HG03103 (cell line): ENCODE data around the gene SNED1.

Experiments
- ATAC-seq: cut with Tn5 transposase; IDR thresholded peaks from one replicate; pipeline ENCODE4 v1.9.1; 2021; ENCODE audit warnings: low read depth; ENCODE audit not compliant: unreplicated experiment

The SNED1 gene

DNA sequence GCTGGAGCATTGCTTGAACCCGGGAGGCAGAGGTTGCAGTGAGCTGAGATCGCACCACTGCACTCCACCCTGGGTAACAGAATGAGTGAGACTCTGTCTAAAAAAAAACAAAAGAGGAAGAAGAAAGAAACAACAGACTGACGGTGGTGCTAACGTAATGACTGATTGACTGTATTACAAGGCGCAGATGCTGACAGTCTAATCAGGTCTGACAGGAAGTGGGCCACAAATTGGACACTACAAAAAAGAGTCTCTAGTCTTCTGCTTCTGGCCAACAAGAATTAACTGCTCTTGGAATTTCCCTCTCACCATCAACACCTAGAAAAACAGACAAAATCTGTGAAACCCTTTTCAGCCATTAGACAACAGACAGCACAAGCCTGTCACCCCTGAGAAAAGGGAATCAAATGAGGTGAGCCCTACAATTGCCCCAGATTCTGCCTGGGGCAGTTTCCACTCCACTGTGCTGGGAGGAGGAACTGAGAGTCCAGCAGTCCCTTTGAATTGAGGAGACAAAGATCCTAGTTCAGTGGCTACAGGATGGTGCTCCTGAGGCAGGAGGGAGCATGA is 43.3 kb downstream of the SNED1 start:
- ATAC-seq, result peak; percentile 59

DNA sequence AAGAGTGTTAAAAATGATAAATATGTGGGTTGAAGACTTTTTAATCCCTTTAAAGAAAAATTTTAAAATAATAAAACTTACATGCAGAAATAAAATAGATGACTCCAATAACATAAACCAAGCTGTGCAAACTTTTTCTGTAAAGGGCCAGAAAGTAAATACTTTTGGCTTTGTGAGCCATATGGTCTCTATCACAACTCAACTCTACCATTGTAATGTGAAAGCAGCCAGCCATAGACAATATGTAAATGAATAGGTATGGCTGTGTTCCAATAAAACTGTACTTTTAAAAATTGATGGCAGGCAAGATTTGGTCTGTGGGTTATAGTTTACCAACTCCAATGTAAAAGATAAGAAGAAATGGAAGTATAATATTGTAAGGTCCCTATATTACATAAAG is 45.2 kb downstream of the SNED1 start:
- no peak for ATAC-seq

DNA sequence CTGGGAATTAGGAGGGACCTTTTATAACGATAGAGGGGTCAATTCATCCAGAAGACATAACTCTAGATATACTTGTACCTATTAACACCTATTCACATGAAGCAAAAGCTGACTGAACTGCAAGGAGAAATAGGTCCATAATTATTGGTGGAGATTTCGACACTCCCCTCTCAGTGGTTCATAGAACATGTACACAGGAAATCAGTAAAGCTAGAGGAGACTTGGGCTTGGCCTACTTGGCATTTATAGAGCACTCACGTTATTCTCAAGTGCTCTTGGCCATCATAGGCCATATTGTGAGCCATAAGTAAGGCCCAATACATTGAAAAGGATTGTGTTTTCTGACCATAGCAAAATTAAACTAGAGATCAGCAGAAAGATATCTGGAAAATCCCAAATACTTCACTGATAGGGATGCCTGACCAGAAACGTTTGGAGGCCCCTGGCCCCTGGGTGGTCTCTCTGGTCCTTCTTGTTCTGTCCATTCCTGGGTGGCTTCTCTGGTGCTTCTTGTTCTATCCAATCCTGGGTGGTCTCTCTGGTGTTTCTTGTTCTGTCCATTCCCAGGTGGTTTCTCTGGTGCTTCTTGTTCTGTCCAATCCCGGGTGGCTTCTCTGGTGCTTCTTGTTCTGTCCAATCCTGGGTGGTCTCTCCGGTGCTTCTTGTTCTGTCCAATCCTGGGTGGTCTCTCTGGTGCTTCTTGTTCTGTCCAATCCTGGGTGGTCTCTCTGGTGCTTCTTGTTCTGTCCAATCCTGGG is 49.0 kb downstream of the SNED1 start:
- no peak for ATAC-seq

- ATAC-seq, result no peak
Observed at GRCh38 chr2:241048149-241048948, 49.9 kb downstream of the SNED1 start.

- no peak for ATAC-seq
Observed at GRCh38 chr2:241048949-241049343, 50.5 kb downstream of the SNED1 start.

- no peak for ATAC-seq
Observed at GRCh38 chr2:241049739-241050623, 51.6 kb downstream of the SNED1 start.

GRCh38 chr2:241050624-241051577 is 52.5 kb downstream of the SNED1 start:
- no peak for ATAC-seq

GRCh38 chr2:241051578-241052487 is 53.4 kb downstream of the SNED1 start:
- no peak for ATAC-seq

DNA sequence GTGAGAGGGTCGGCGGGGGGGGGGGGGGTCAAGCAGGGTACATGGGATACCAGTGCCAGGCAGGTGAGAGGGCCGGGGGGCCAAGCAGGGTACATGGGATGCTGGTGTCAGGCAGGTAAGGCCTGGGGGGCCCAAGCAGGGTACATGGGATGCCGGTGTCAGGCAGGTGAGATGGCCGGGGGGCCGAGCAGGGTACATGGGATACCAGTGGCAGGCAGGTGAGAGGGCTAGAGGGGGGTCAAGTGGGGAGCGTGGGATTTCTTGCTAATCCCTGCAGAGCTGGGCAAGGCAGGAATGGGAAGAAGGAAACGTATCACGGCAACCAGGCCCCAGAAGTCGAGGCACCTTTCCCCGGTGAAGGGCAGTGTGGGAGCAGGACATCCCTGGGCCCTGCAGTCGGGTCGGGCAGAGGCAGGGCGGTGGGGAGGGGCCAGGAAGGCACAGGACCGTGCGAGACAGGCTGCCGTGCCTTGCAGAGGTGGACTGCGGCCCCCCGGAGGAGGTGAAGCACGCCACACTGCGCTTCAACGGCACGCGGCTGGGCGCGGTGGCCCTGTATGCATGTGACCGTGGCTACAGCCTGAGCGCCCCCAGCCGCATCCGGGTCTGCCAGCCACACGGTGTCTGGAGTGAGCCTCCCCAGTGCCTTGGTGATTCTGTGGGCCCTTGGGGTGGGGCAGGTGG is 54.4 kb downstream of the SNED1 start:
- ATAC-seq, result no peak

GRCh38 chr2:241053576-241054251 is 55.3 kb downstream of the SNED1 start:
- ATAC-seq, result no peak

GRCh38 chr2:241061275-241061674 is 62.9 kb downstream of the SNED1 start:
- ATAC-seq, result no peak

DNA sequence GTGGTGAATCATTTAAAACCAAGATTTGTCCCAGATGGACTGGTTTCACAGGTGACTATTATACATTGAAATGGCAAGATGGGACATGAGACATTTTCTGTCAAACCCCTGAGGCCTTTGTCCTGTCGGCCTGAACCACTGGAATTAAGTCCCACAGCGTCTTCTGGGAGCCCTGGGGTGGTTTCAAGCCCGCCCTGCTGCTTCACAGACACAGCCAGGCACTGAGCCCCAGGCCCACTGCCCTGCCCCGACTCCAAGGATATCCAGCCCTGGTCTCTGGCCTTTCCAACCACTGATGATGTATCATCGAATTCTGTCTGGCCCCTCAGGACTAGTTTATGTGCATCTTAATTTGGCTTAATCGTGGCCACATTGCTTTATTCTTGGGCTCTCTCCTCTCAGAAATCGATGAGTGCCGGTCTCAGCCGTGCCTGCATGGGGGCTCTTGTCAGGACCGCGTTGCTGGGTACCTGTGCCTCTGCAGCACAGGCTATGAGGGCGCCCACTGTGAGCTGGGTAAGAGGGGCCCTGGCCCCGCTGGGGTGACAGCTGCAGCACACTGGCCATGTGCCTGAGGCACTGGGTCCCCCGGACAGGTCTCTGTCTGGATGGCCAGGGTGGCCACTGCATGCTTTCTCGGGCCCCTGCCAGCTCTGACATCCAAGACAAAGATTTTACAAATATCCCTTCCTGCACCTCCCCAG is 64.1 kb downstream of the SNED1 start:
- ATAC-seq, result no peak

GRCh38 chr2:241063093-241063551 is 64.7 kb downstream of the SNED1 start:
- ATAC-seq, result no peak

DNA sequence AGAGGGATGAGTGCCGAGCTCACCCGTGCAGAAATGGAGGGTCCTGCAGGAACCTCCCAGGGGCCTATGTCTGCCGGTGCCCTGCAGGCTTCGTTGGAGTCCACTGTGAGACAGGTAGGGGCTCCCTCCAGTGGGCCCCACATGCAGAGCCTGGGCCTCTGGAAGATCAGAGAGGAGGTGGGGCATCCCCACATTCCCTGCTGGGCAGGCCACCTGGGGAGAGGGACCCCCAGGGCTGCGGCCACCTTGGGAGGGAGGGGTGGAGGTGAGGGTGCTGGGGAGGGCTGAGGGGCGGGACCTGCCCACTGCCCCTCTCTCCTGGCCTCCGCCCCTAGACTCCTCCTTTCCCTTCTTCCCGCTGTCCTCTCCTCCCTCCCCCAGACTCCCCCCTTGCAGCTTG is 65.2 kb downstream of the SNED1 start:
- no peak for ATAC-seq

- no peak for ATAC-seq
Observed at GRCh38 chr2:241064008-241064801, 65.8 kb downstream of the SNED1 start.

DNA sequence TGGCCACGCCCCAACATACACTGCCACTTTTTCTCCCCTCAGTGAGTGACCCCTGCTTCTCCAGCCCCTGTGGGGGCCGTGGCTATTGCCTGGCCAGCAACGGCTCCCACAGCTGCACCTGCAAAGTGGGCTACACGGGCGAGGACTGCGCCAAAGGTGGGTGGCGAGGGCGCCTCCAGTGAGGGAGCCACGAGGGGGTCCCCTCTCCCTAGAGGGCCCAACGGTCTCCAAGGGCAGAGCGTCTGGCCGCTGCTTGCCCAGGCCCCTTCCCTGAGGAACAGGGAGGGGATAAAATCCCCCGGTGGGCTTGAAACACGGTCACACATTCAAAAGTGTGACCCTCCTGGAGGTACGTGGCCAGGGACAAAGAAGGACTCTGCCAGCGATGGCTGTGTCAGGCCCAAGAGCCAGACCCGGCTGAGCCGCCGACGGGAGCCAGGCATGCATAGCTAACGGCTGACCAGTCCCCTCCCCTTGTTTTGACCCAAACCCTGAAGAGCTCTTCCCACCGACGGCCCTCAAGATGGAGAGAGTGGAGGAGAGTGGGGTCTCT is 66.5 kb downstream of the SNED1 start:
- no peak for ATAC-seq
